A549 (cell line): ENCODE results near the gene RFPL2. TPM values are rescaled to one million over a fixed set of nuclear protein-coding genes. Genes with fewer than 3 reads are reported as not detected.

ENCODE experiments used
- ATAC-seq, 2 experiments: fragments of 200-7000 bp in 1 of 2; fragments of >200 bp in 1 of 2; cut with Nextera tagmentation in 1 of 2; cut with Tn5 transposase in 1 of 2; 3 replicates each; pipeline versions ENCODE4 v1.8.0 to v1.9.1; 2018 to 2020; ENCODE audit warnings: mild to moderate bottlenecking in 1 of 2, moderate library complexity in 1 of 2
- CTCF ChIA-PET: fragments of 300-600 bp; sonication (Branson Sonifier 250); formaldehyde crosslinking; extraction: SDS; loops from one replicate; lab custom pipeline; 2021; ENCODE audit warnings: antibody characterized with exemption, inconsistent platforms; lab: Yijun Ruan, JAX
- POLR2A ChIA-PET: fragments of 350-600 bp; formaldehyde crosslinking; extraction: SDS; loops from one replicate; lab custom pipeline; 2021; ENCODE audit warnings: antibody characterized with exemption, inconsistent platforms; lab: Yijun Ruan, JAX
- DNase-seq, 2 experiments: peaks; one replicate each; pipeline versions ENCODE4 v3.0.0 to v3.0.0-alpha.2; 2011 to 2016; ENCODE audit warnings: low read depth in 1 of 2, low spot score in 1 of 2
- FAIRE-seq: peaks from 2 replicates; lab custom pipeline; 2011; peaks lifted over from hg19 to GRCh38; lab: Jason Lieb, UNC
- H3K27ac ChIP-seq, 2 experiments: fragments of >200 bp; sonication (Bioruptor Twin); formaldehyde crosslinking; 3 replicates each; pipeline ENCODE4 v1.5.1; 2016 to 2017
- H3K4me1 ChIP-seq: fragments of >200 bp; sonication (Bioruptor Twin); formaldehyde crosslinking; 3 replicates; pipeline ENCODE4 v1.6.1; 2016
- H3K4me2 ChIP-seq: fragments of >200 bp; sonication (Bioruptor Twin); formaldehyde crosslinking; 3 replicates; pipeline ENCODE4 v1.6.1; 2016
- H3K4me3 ChIP-seq: fragments of >200 bp; sonication (Bioruptor Twin); formaldehyde crosslinking; 3 replicates; pipeline ENCODE4 v1.5.1; 2016
- H3K9me3 ChIP-seq: fragments of >200 bp; sonication (Bioruptor Twin); formaldehyde crosslinking; 3 replicates; pipeline ENCODE4 v1.6.1; 2016
- BHLHE40 ChIP-seq: IDR thresholded peaks from 2 replicates; pipeline ENCODE4 v1.6.1; 2012; ENCODE audit warnings: low read depth, low read length, inconsistent platforms
- CBX2 ChIP-seq: fragments of 200-600 bp; sonication (generic); IDR thresholded peaks from 2 replicates; pipeline ENCODE4 v1.6.1; 2016; ENCODE audit warnings: low read depth, mild to moderate bottlenecking, borderline replicate concordance
- EP300 ChIP-seq, 2 experiments: fragments of >200 bp; sonication (Bioruptor Twin); formaldehyde crosslinking; IDR thresholded peaks; 2 replicates in 1 of 2; 3 replicates in 1 of 2; pipeline ENCODE4 v1.6.1; 2016 to 2017
- FOSB ChIP-seq: fragments of 250-450 bp; sonication (Bioruptor Pico); IDR thresholded peaks from 2 replicates; pipeline ENCODE4 v1.5.0; 2020; ENCODE audit warnings: mild to moderate bottlenecking, moderate library complexity
- HDAC2 ChIP-seq: fragments of 200-600 bp; sonication (generic); IDR thresholded peaks from 2 replicates; pipeline ENCODE4 v1.6.1; 2016
- NFE2L2 ChIP-seq: fragments of 150-350 bp; conservative IDR thresholded peaks from 2 replicates; pipeline ENCODE4 v1.6.1; 2014; ENCODE audit warnings: low read length
- NR3C1 ChIP-seq: fragments of >200 bp; sonication (Bioruptor Twin); formaldehyde crosslinking; IDR thresholded peaks from 3 replicates; pipeline ENCODE4 v1.6.1; 2017
- POLR2AphosphoS2 ChIP-seq: conservative IDR thresholded peaks from 2 replicates; pipeline ENCODE4 v1.6.1; 2012; ENCODE audit warnings: low read length, improper control_type of control experiment, inconsistent platforms
- RAD21 ChIP-seq, 2 experiments: fragments of >200 bp in 1 of 2; sonication (Bioruptor Twin) in 1 of 2; formaldehyde crosslinking in 1 of 2; IDR thresholded peaks in 1 of 2; conservative IDR thresholded peaks in 1 of 2; 2 replicates in 1 of 2; 3 replicates in 1 of 2; pipeline ENCODE4 v1.6.1; 2012 to 2018; ENCODE audit warnings: inconsistent platforms in 1 of 2
- SMC3 ChIP-seq: fragments of >200 bp; sonication (Bioruptor Twin); formaldehyde crosslinking; IDR thresholded peaks from 3 replicates; pipeline ENCODE4 v1.6.1; 2018; ENCODE audit warnings: inconsistent platforms
- WGBS: methylation state at CpG from one replicate; pipeline ENCODE4 v1.1.6; 2017; ENCODE audit errors: missing lambda C conversion rate; 5-methylcytosine and 5-hydroxymethylcytosine counted together
- polyA plus RNA-seq, 4 experiments: library from polyadenylated mRNA; depleted of rRNA in 3 of 4; stranded (reverse); fragments of >200 nt; fragmentation: RNase III in 1 of 4; extraction: RNeasy Plus Mini Kit Qiagen cat#74134 plus additional on column Dnase treatment in 1 of 4; gene quantifications; 2 replicates in 3 of 4; 3 replicates in 1 of 4; pipeline ENCODE4 v1.2.3, GENCODE V29; 2011 to 2017
- TF ChIP-seq, protein P1 (sequence below): fragments of >200 bp; sonication (Bioruptor Twin); formaldehyde crosslinking; IDR thresholded peaks from 3 replicates; pipeline ENCODE4 v1.6.1; 2016
- TF ChIP-seq, protein P2 (sequence below): IDR thresholded peaks from 2 replicates; pipeline ENCODE4 v1.6.1; 2012
- TF ChIP-seq, protein P3 (sequence below): IDR thresholded peaks from 2 replicates; pipeline ENCODE4 v1.6.1; 2012
- TF ChIP-seq, protein P4 (sequence below): fragments of >200 bp; sonication (Bioruptor Twin); formaldehyde crosslinking; IDR thresholded peaks from 3 replicates; pipeline ENCODE4 v1.5.1; 2016
- TF ChIP-seq, protein P5 (sequence below): fragments of >200 bp; sonication (Bioruptor Twin); formaldehyde crosslinking; IDR thresholded peaks from 2 replicates; pipeline ENCODE4 v1.6.1; 2016

The RFPL2 gene
- polyA plus RNA-seq, 2 of the 4 experiments (the other 2 are of a cell fraction): 0.19 to 0.25 TPM

DNA sequence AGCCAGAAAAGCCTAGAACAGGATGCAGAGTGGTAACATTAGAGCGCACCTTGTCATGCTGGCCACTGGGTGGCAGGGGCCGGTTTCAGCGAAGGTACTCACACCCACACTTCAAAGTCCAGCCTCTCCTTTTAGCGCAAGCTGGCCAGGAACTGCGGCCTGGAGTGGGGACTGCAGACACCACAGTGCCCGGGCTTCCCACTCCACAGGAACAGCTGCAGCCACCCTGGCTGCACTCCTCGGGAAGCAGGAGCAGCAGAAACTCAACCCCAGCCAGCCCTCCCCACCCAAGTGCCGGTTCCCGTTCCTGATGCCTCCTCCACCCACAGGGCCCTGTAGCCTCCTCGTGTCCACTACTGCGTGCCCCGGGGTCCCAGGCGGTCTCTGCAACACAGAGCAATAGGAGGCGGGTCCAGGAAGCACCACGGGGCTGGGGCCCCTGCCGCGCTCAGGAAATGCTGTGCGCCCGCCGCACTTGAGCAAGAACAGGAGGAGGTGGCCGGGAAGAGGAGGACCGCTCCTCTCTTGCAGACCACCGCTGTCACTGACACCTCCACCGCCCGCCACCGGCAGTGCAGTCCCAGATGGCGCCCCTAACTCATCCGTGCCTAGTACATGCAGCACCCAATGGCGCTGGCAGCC lies 2.2 kb downstream of the RFPL2 start:
- ATAC-seq: peak; percentile 52 to 73
- peak overlapping the region; percentile 60 for H3K4me3 ChIP-seq
- no peak for FAIRE-seq
- DNase-seq: peak; percentile 47 to 78
- no peaks in the 10 kb centered on the region for H3K9me3 ChIP-seq
- TF ChIP-seq CBX2: no peak
- TF ChIP-seq, protein P1, sequence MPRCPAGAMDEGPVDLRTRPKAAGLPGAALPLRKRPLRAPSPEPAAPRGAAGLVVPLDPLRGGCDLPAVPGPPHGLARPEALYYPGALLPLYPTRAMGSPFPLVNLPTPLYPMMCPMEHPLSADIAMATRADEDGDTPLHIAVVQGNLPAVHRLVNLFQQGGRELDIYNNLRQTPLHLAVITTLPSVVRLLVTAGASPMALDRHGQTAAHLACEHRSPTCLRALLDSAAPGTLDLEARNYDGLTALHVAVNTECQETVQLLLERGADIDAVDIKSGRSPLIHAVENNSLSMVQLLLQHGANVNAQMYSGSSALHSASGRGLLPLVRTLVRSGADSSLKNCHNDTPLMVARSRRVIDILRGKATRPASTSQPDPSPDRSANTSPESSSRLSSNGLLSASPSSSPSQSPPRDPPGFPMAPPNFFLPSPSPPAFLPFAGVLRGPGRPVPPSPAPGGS: no peak
- TF ChIP-seq, protein P2, sequence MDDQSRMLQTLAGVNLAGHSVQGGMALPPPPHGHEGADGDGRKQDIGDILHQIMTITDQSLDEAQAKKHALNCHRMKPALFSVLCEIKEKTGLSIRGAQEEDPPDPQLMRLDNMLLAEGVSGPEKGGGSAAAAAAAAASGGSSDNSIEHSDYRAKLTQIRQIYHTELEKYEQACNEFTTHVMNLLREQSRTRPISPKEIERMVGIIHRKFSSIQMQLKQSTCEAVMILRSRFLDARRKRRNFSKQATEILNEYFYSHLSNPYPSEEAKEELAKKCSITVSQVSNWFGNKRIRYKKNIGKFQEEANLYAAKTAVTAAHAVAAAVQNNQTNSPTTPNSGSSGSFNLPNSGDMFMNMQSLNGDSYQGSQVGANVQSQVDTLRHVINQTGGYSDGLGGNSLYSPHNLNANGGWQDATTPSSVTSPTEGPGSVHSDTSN: no peak
- TF ChIP-seq NFE2L2: no peak
- no peak for TF ChIP-seq FOSB (CRISPR knock-in tag)
- no peak for TF ChIP-seq BHLHE40
- no peak for TF ChIP-seq NR3C1
- peak; percentile 39 to 41; a peak in 4 of 5 replicates for TF ChIP-seq RAD21 (conservative IDR thresholded peaks at IDR 0.05 in 1 of 2, IDR thresholded peaks at IDR 0.05 in 1 of 2)
- no peak for TF ChIP-seq HDAC2
- TF ChIP-seq, protein P3, sequence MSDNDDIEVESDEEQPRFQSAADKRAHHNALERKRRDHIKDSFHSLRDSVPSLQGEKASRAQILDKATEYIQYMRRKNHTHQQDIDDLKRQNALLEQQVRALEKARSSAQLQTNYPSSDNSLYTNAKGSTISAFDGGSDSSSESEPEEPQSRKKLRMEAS: no peak
- TF ChIP-seq SMC3: peak; percentile 55
- TF ChIP-seq, protein P4, sequence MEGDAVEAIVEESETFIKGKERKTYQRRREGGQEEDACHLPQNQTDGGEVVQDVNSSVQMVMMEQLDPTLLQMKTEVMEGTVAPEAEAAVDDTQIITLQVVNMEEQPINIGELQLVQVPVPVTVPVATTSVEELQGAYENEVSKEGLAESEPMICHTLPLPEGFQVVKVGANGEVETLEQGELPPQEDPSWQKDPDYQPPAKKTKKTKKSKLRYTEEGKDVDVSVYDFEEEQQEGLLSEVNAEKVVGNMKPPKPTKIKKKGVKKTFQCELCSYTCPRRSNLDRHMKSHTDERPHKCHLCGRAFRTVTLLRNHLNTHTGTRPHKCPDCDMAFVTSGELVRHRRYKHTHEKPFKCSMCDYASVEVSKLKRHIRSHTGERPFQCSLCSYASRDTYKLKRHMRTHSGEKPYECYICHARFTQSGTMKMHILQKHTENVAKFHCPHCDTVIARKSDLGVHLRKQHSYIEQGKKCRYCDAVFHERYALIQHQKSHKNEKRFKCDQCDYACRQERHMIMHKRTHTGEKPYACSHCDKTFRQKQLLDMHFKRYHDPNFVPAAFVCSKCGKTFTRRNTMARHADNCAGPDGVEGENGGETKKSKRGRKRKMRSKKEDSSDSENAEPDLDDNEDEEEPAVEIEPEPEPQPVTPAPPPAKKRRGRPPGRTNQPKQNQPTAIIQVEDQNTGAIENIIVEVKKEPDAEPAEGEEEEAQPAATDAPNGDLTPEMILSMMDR: peak; percentile 31
- H3K4me2 ChIP-seq: peak overlapping the region; percentile 99
- ChIA-PET CTCF (interaction anchor here (1.1 to 1.8 kb wide), 5 partner anchors 9 to 396 kb away, joined by 3 to 8 read pairs (median 6); no protein-coding TSS in a partner anchor), POLR2A (no interaction called here)
- H3K27ac ChIP-seq: peak overlapping the region in 1 of 2 experiments; percentile 65; a peak in 3 of 6 replicates
- 0% methylated on average over 3 of the region's 29 CpGs for WGBS
- H3K4me1 ChIP-seq: peaks cover 7% of the 10 kb centered on the region; the same call in 1 of the 3 replicates

DNA sequence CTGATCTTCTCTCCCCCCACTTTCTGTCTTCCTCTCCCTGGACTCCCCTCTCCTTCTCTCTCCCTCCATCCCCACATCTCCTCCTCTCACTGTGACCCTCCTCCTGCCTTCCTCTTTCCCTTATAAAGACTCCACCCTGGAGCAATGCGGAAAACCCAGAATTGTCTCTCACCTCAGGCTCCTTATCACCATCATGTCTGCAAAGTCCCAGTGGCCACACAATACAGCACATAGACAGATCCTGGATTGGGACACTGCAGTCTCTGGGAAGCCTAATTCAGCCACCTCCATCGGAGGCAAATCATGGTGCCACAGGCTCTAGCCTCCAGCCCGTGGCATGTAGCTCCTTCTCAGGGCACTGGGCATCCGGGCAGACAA lies 2.7 kb downstream of the RFPL2 start:
- peak overlapping the region; percentile 99; the same call in 2 of the 3 replicates for H3K4me2 ChIP-seq
- 32% methylated on average over 3 of the region's 4 CpGs for WGBS
- H3K27ac ChIP-seq: no peak overlapping the region
- H3K4me3 ChIP-seq: no peak overlapping the region
- FAIRE-seq (no peak), DNase-seq (no peak), ATAC-seq (no peak)
- CTCF ChIA-PET: interaction anchor here (0.5 to 1.8 kb wide), 7 partner anchors 9 to 395 kb away, joined by 3 to 8 read pairs (median 5); no protein-coding TSS in a partner anchor
- no peak for TF ChIP-seq POLR2AphosphoS2
- TF ChIP-seq, protein P5, sequence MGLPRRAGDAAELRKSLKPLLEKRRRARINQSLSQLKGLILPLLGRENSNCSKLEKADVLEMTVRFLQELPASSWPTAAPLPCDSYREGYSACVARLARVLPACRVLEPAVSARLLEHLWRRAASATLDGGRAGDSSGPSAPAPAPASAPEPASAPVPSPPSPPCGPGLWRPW: no peak
- TF ChIP-seq, protein P3: no peak
- TF ChIP-seq NR3C1: no peak
- TF ChIP-seq, protein P4: no peak
- TF ChIP-seq EP300 (IDR thresholded peaks at IDR 0.05): no peak
- no peaks in the 10 kb centered on the region for H3K9me3 ChIP-seq
- POLR2A ChIA-PET: no interaction called here
- H3K4me1 ChIP-seq: peaks cover 7% of the 10 kb centered on the region; the same call in 1 of the 3 replicates
